Caco-2 (cell line): ENCODE data around the gene CDC123. TPM values are rescaled to one million over a fixed set of nuclear protein-coding genes. Genes with fewer than 3 reads are reported as not detected.

Source experiments
- BruUV-seq: library from RNA; stranded (reverse); fragments of 400-500 nt; replicated peaks from 2 replicates; lab custom pipeline; 2021; lab: Mats Ljungman, UMichigan
- CTCF ChIA-PET: fragments of 300-600 bp; sonication (Branson Sonifier 250); formaldehyde crosslinking; loops from one replicate; lab custom pipeline; 2022; ENCODE audit warnings: antibody characterized with exemption; lab: Charles Lee
- POLR2A ChIA-PET: fragments of 300-600 bp; sonication (Branson Sonifier 250); formaldehyde crosslinking; loops from one replicate; lab custom pipeline; 2022; ENCODE audit warnings: antibody characterized with exemption; lab: Charles Lee
- DNase-seq, 2 experiments: peaks; one replicate each; pipeline versions ENCODE4 v3.0.0 to v3.0.0-alpha.2; 2020 to 2022
- H3K27me3 ChIP-seq: replicated peaks from 2 replicates; pipeline ENCODE4 v1.6.0; 2011; ENCODE audit warnings: low read length; ENCODE audit not compliant: control insufficient read depth, insufficient read depth
- H3K36me3 ChIP-seq: 2 replicates; pipeline ENCODE4 v1.5.1; 2011; ENCODE audit warnings: low read length; ENCODE audit not compliant: control insufficient read depth, insufficient read depth
- H3K4me1 ChIP-seq: fragments of 250-450 bp; sonication (Bioruptor Pico); 2 replicates; pipeline ENCODE4 v1.5.1; 2020; ENCODE audit warnings: mild to moderate bottlenecking
- H3K4me3 ChIP-seq: 2 replicates; pipeline ENCODE4 v1.5.1; 2011; ENCODE audit warnings: low read depth, mild to moderate bottlenecking, control low read depth, low read length
- H3K9me3 ChIP-seq: fragments of 250-450 bp; sonication (Bioruptor Pico); 2 replicates; pipeline ENCODE4 v1.5.1; 2020; ENCODE audit warnings: mild to moderate bottlenecking, moderate library complexity
- H3K27ac Mint-ChIP-seq: one replicate; pipeline ENCODE4 v1.8.0; 2022; ENCODE audit warnings: mixed read lengths; ENCODE audit not compliant: unreplicated experiment
- H3K27me3 Mint-ChIP-seq: one replicate; pipeline ENCODE4 v1.8.0; 2022; ENCODE audit warnings: mixed read lengths; ENCODE audit not compliant: insufficient read depth, unreplicated experiment
- H3K36me3 Mint-ChIP-seq: one replicate; pipeline ENCODE4 v1.8.0; 2022; ENCODE audit warnings: mild to moderate bottlenecking, mixed read lengths; ENCODE audit not compliant: insufficient read depth, unreplicated experiment
- H3K4me1 Mint-ChIP-seq: one replicate; pipeline ENCODE4 v1.8.0; 2022; ENCODE audit warnings: low read depth, mixed read lengths; ENCODE audit not compliant: unreplicated experiment
- H3K4me3 Mint-ChIP-seq: one replicate; pipeline ENCODE4 v1.8.0; 2022; ENCODE audit warnings: mild to moderate bottlenecking, moderate library complexity, mixed read lengths; ENCODE audit not compliant: unreplicated experiment
- H3K9me3 Mint-ChIP-seq: one replicate; pipeline ENCODE4 v1.8.0; 2022; ENCODE audit warnings: mixed read lengths; ENCODE audit not compliant: unreplicated experiment
- intact Hi-C: fragments of 100-400 bp; cut with micrococcal nuclease; formaldehyde crosslinking; loops from one replicate; pipeline ENCODE4 v1.10.0; 2022; ENCODE audit not compliant: unreplicated experiment
- total RNA-seq: library from RNA; stranded (reverse); gene quantifications from 2 replicates; pipeline ENCODE4 v1.2.3, GENCODE V29; 2022
- TF ChIP-seq, protein P1 (sequence below), 2 experiments: fragments of 200-600 bp in 1 of 2; IDR thresholded peaks; 1 replicate in 1 of 2; 2 replicates in 1 of 2; pipeline versions ENCODE4 v1.5.1 to v1.8.0; 2011 to 2022; ENCODE audit warnings: antibody characterized with exemption in 1 of 2, control low read depth in 1 of 2, inconsistent platforms in 1 of 2, low read depth in 1 of 2, low read length in 1 of 2, mild to moderate bottlenecking in 1 of 2, moderate library complexity in 1 of 2; ENCODE audit not compliant: insufficient read depth in 1 of 2, severe bottlenecking in 1 of 2, unreplicated experiment in 1 of 2

The CDC123 gene
- total RNA-seq, 1 experiment from 2014 or later: 190 TPM

DNA sequence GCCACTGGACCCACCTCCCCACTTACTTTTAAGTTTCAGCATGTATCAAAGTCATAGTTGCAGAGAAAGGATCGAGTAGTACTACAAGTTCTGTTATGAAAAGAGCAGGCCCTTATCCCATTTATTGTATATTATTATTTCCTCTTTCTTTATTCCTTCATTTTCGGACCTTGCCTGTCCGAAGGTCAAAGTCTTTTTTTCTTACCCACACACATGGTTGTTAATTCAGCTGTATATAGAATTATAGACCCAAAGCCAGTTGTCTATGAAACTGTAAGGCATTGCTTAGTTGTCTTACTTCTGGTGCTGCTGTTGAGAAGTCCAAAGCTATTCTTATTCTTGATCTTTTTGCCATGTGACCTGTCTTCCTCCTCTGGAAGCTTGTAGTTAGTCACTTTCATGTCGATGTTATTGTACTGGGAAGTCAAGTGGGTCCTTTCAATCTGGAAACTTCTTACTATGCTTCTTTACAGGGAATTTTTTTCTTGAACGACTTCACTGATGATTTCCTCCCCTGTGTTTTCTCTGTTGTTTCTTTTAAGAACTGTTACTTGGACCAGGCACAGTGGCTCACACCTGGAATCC, 8.6 kb upstream of the CDC123 start:
- H3K4me1 Mint-ChIP-seq: no peaks in the 10 kb centered on the region
- no peaks in the 10 kb centered on the region for H3K4me1 ChIP-seq
- ChIA-PET CTCF (no interaction called here), POLR2A (interaction anchor here (1.7 kb wide), 1 partner anchor 9 kb away, joined by 3 read pairs; the partner anchor contains the start of gene CDC123)
- H3K4me3 ChIP-seq: no peak overlapping the region
- intact Hi-C loops: no loop called here
- no peaks in the 10 kb centered on the region for H3K9me3 ChIP-seq
- H3K27ac Mint-ChIP-seq: no peak overlapping the region
- no TSS peak for BruUV-seq
- no peak overlapping the region for H3K4me3 Mint-ChIP-seq
- TF ChIP-seq, protein P1, sequence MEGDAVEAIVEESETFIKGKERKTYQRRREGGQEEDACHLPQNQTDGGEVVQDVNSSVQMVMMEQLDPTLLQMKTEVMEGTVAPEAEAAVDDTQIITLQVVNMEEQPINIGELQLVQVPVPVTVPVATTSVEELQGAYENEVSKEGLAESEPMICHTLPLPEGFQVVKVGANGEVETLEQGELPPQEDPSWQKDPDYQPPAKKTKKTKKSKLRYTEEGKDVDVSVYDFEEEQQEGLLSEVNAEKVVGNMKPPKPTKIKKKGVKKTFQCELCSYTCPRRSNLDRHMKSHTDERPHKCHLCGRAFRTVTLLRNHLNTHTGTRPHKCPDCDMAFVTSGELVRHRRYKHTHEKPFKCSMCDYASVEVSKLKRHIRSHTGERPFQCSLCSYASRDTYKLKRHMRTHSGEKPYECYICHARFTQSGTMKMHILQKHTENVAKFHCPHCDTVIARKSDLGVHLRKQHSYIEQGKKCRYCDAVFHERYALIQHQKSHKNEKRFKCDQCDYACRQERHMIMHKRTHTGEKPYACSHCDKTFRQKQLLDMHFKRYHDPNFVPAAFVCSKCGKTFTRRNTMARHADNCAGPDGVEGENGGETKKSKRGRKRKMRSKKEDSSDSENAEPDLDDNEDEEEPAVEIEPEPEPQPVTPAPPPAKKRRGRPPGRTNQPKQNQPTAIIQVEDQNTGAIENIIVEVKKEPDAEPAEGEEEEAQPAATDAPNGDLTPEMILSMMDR (IDR thresholded peaks at IDR 0.05; ENCODE audit: insufficient read depth in 1 of 2, low read depth in 1 of 2, low read length in 1 of 2, severe bottlenecking in 1 of 2, unreplicated experiment in 1 of 2): no peak
- H3K27me3 ChIP-seq: no peaks in the 10 kb centered on the region
- H3K9me3 Mint-ChIP-seq: no peaks in the 10 kb centered on the region
- H3K36me3 Mint-ChIP-seq: peaks cover 71% of the 10 kb centered on the region
- no peak for DNase-seq
- H3K36me3 ChIP-seq: no peaks in the 10 kb centered on the region
- H3K27me3 Mint-ChIP-seq: no peaks in the 10 kb centered on the region

DNA sequence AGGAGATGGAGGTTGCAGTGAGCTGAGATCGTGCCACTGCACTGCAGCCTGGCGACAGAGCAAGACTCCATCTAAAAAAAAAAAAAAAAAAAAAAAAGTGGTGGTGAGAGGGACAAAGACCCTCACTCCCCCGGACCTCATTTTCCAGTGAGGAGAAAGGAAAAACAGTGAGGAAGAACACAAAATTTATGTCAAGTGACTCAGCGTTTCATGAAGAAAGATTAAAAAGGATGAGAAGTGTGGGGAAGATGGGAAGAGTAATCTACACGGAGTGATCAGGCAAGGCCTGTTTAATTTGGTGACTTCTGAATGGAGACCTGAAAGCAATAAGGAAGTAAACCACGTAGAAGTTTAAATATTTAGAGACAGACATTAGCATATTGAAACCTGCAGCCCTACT, 7.3 kb upstream of the CDC123 start:
- Histone ChIP-seq H3K9me3 (no peaks in the 10 kb centered on the region), H3K4me3 (no peak overlapping the region), H3K27me3 (no peaks in the 10 kb centered on the region), H3K4me1 (no peaks in the 10 kb centered on the region), H3K36me3 (no peaks in the 10 kb centered on the region)
- H3K9me3 Mint-ChIP-seq: no peaks in the 10 kb centered on the region
- peaks cover 68% of the 10 kb centered on the region for H3K36me3 Mint-ChIP-seq
- no peak overlapping the region for H3K4me3 Mint-ChIP-seq
- H3K27ac Mint-ChIP-seq: no peak overlapping the region
- no peak for DNase-seq
- no peaks in the 10 kb centered on the region for H3K27me3 Mint-ChIP-seq
- no TSS peak for BruUV-seq
- ChIA-PET CTCF (interaction anchor here (0.6 kb wide), 1 partner anchor 8 kb away, joined by 3 read pairs; no protein-coding TSS in a partner anchor), POLR2A (no interaction called here)
- intact Hi-C loops: no loop called here
- TF ChIP-seq, protein P1 (IDR thresholded peaks at IDR 0.05; ENCODE audit: insufficient read depth in 1 of 2, low read depth in 1 of 2, low read length in 1 of 2, severe bottlenecking in 1 of 2, unreplicated experiment in 1 of 2): no peak
- H3K4me1 Mint-ChIP-seq: peaks cover 7% of the 10 kb centered on the region

DNA sequence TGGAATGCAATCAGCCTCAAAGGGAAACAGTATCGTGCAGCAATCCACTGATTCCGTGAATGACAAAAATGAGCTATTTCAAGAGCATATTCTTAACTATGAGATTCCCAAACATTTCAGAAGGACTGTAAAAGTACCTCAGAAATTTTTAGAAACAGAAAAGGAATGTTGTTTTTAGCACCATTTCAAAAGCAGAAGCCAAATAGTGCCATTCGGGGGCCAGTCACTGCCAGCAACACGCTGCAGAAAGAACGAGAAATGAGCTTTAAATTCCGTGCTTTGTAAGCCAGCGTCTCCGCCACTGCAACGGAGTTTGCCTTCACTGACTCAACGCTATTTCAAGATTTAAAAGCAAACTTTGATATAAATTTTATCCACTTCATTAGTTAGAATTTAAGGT, 6.6 kb upstream of the CDC123 start:
- ChIA-PET POLR2A (interaction anchor here (0.7 kb wide), 1 partner anchor 19 kb away, joined by 3 read pairs; no protein-coding TSS in a partner anchor), CTCF (no interaction called here)
- TF ChIP-seq, protein P1 (IDR thresholded peaks at IDR 0.05; ENCODE audit: insufficient read depth in 1 of 2, low read depth in 1 of 2, low read length in 1 of 2, severe bottlenecking in 1 of 2, unreplicated experiment in 1 of 2): no peak
- no peak for DNase-seq
- intact Hi-C loops: no loop called here
- H3K27me3 ChIP-seq: no peaks in the 10 kb centered on the region
- H3K9me3 ChIP-seq: no peaks in the 10 kb centered on the region
- peaks cover 5% of the 10 kb centered on the region for H3K4me1 ChIP-seq
- BruUV-seq: no TSS peak
- Mint-ChIP-seq H3K4me1 (peaks cover 13% of the 10 kb centered on the region), H3K36me3 (peaks cover 63% of the 10 kb centered on the region), H3K4me3 (no peak overlapping the region), H3K9me3 (no peaks in the 10 kb centered on the region), H3K27ac (no peak overlapping the region), H3K27me3 (no peaks in the 10 kb centered on the region)
- no peak overlapping the region for H3K4me3 ChIP-seq
- no peaks in the 10 kb centered on the region for H3K36me3 ChIP-seq
